NCI-H2029 treated with DMSO at 0.1 percent for 48 hours (cell line): ENCODE data around the gene DMKN.

Source experiments
- DNase-seq: peaks from one replicate; lab custom pipeline; 2025; lab: John Stamatoyannopoulos, UW

DMKN gene

DNA sequence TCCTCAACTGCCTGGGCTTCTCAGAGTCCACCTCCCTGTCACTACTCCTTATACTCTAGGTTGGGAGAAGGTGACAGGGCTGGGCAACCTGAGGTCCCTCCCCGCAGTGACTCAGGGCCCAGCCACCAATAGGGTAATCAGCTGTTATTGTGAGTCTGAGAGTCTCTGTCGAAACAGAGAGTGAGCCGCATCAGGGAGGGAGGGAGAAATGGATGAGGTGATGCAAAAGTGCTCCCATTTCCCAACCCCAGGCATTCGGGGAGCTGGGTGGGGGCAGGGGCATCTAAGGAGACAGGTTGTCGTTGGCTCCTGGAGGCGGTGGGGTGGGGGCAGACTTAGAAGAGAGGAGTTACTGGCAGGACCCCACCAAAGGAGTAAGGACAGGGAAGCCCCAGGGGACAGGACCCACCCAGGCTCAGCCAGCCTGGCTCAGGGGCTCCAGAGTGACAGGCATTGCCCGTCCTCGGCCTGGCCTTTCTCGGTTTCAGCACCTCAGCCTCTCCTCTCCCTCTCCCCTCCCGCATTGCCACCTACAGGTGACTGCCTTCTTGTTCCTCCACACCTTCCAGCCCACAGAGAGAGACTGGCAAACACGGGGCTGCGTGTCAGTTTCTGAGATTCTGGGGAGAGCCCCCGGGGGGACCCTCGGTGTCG, at the start of gene DMKN:
Gene DMKN, minus strand, starts transcription at position 22 of the 654 bp plus-strand sequence. CDS start 174 bp downstream, outside the sequence.
- no peak for DNase-seq

DNA sequence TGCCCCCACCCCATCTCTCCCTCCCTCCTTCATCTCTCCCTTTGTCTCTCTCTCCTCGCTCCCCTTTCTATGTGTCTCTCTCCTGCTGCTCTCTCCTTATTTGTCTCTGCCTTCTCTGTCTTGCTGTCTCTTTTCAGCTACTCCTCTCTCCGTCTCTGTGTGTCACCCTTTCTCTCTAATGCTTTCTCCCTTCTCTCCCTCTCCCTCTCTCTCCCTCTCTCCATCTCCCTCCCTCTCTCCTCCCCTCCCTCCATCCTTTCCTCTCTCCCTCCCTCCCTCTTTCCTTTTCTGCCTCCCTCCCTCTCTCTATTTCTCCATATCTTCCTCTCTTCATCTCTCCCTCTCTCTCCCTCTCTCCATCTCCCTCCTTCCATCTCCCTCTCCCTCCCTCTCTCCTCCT, 49.3 kb upstream of the DMKN start:
- DNase-seq = no peak

- no peak for DNase-seq
Measured at GRCh38 chr19:35562336-35562735, 48.9 kb upstream of the DMKN start.

GRCh38 chr19:35561436-35561835, 48.0 kb upstream of the DMKN start:
- no peak for DNase-seq

DNA sequence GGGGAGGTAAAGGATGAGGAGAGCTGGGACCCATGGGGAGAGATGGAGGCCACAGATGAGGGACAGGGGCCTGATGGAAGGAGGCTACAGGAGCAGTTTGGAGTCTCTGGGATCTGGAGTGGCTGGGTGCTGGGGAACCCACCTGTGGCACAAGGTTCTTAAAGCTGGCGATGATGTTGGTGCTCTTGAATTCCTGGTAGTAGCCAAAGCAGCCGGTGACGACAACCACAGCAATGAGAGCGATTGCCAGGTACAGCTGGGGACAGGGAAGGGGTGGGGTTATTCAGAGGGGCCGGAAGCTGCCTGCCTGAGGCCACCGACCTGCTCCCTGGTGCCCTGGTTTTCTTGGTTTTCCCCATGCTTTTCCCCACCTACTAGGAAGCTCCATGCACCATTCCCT, 47.2 kb upstream of the DMKN start:
- DNase-seq = no peak

GRCh38 chr19:35560271-35560670, 46.8 kb upstream of the DMKN start:
- DNase-seq = no peak

DNA sequence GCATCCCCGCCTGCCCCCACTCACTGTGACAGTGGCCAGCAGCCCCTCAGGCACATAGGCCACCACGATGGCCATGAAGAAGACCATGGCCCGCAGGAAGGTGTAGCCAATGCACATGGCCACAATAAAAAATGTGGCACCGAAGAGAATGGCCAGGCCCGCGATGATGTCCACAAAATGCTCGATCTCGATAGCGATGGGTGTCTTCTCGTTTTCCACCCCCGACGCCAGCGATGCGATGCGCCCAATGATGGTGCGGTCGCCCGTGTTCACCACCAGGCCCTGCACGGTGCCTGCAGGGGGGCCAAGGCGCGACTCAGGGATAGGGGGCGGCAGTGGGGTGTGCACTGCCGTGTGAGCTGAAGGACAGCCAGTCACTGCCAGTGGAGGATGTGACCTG, 46.3 kb upstream of the DMKN start:
- no peak for DNase-seq

- DNase-seq = no peak
Measured at GRCh38 chr19:35559281-35559659, 45.8 kb upstream of the DMKN start.

DNA sequence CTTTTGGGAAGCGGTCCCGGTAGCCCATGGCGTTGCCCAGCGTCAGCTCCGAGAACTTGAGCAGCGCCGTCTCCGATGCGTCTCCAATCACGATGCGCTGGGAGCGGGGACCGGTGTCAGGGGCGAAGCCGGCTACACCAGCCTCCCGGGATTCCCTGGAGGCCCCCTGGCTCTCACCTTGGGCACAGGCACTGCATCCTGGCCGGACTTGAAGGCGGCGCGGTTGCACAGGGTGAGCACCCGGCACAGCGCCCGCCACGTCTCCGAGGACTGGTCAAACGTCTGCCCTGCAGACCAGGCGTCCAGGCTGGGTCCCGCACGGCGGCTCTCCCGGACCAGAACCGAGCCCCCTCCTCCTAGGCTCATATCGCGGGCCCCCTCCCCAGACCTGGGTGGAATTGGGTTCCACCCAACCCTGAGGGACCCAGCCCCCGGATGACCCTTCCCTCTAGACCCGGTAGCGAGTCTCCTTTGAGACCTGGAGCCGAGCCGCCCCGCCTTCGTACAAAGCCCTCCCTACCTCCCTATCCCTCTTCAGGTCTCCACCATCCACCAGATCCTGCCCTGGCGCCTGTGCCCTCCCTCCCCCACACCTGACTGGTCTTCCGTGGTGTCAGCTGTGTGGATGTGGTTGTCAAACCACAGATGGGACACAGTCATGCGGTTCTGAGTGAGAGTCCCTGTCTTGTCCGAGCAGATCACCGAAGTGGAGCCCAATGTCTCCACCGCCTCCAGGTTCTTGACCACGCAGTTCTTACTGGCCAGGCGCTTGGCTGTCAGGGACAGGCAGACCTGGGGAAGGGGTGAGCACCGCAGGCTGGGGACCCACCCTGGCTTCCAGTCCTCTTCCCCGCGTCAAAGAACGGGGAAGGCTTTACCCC, 45.2 kb upstream of the DMKN start:
- no peak for DNase-seq

GRCh38 chr19:35557539-35558399, 44.3 kb upstream of the DMKN start:
- peak; percentile 37 for DNase-seq

DNA sequence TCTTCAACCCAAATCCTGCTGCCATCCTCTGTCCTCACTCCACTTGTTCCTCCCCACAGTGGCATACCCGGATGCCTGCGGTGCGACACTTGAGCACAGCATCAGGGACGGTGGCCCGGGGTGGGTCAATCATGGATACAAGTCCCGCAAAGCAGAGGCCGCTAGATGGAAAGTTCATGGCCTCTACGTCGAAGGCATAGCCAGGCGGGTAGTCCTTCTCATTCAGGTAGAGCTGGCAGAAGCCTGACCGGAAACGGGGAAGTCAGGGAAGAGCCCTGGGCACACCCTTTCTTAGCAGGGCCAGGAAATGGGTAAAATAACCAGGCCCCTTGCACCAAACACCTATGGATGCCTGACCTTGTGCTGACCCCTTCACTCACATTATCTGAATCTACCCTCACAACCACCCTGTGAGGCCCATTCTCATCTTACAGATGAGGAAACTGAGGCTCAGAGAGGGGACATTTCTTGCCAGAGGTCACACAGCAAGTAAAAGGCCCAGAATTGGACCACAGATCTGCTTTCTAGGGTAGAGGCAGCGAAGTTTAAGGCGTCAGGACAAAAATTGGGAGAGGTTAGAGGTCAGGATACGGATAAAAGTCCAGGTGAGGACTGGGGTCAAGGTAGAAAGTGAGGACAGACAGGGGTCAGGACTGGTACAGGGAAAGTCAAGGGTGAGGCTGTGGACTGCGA, 43.5 kb upstream of the DMKN start:
- DNase-seq = no peak

GRCh38 chr19:35556025-35556590, 42.7 kb upstream of the DMKN start:
- DNase-seq = no peak

DNA sequence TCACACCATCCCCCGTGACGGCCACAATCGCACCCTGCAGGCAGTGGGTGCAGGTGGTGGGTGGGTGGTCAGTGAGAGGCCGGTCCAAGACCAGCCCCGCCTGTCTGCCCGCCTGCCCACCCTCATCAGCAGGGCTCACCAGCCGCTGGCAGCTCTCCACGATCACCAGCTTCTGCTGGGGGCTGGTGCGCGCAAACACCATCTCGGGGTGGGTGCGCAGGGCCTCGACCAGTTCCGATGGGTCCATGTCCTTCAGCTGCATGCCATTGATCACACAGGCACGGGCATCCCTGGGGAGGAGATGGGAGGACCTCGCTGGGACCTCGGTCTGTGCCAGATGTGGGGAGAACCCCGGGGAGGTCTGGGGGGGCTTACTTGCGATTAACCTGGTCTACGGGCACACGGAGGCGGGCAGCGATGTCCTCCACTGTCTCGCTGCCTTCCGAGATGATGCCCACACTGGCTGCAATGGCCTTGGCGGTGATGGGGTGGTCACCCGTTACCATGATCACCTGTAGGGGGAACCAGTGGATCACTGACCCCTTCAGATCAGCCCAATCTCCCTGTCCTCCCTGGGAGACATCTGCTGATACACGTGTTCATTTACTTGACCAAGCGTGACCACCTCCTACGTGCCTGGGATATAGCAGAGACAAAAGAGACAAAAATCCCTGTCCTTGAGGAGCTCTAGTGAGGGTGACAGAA, 42.0 kb upstream of the DMKN start:
- no peak for DNase-seq

- no peak for DNase-seq
Measured at GRCh38 chr19:35554076-35554475, 40.6 kb upstream of the DMKN start.

DNA sequence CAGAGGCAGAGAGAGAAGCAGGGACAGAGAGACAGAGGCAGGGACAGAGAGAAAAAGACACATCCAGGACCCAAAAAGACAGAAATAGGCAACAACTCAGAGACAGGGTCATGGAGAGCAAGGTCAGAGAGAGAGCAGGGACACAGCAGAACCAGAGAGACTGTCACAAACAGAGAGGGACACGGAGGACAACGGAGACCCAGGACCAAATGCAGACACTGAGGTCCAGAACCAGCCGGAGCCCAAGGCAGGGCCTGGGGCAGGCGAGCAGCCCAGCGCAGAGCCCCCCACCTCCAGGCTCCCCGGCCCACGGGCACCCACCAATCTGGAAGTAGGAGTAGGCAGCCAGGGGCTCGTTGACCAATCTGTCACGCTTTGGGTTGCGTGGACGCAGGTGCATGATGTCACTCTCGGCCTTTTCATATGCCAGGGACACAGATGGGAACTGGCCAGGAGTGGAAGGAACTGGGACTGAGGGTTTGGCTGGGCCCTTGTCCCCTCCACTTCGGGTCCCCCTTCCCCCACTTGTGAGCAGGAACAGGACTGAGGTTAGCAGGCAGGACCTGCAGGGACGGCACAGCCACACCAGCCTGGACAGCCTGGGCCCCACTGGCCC, 40.0 kb upstream of the DMKN start:
- DNase-seq = no peak

- no peak for DNase-seq
Measured at GRCh38 chr19:35552534-35553384, 39.3 kb upstream of the DMKN start.

DNA sequence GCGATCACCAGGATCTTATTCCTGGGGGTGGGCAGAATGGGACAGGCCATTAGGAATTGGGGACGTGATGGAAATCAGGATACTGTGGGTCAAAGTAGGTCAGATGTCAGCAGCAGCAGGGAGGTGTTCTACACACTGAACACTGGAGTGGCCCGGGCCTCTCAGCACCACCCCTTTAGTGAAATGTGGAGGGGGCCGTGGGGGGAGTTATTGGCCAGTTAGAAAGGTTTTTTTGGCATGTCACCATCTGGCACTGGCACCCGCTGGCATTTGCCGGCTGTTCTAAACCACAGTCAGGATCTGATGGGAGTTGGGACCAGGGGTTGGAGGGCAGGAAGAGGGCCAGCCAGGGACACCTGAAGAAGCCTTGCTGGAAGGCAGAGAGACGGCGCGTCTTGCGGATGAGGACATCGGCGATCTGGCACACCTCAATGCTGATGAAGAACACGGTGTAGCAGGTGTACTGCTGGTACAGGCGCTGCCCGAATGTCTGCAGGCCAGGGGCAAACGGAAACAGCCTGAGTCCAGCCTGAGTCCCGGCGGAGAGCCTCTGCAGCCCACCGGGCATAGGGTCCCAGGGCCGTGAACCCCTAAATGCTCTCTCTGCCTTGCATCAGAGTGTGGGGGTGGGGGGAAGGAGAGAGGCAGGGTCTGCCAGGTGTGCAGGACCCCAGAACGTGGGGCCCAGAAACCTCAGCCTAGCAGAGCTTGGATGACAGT, 37.8 kb upstream of the DMKN start:
- DNase-seq = no peak

DNA sequence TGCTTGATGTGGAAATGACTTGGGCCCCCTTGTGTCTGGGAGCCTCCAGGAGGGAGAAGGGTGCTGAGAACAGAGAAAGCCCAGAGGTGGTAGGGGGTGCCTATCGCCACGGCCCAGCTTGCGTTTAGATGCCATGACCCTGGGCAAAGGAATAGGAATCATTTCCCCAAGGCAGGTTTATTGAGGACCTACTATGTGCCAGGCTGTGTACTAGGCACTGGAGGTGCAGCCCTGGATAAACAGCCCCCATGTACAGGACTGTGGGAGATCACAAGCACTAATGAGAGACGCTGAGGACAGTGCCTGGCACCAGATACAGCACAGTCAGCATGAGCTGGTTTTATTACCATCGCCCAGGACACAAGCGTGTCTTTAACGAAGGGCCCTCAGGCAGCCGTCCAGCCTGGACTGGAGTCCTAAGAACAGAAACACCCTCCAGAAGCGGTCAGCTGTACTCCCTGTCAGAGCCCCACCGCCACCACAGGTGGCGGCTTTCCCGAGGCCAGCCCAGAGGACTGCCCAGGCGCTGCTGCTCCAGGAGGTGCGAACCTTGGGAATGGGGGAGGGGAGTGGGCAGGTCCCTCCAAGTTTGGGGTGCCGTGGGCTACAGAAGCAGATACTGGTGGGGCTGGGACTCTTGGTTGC, 36.6 kb upstream of the DMKN start:
- no peak for DNase-seq
